HUES6 (cell line): ENCODE results near the gene NAT8L.

Source experiments
- H3K27ac ChIP-seq: 2 replicates; pipeline ENCODE4 v1.7.0; 2013; ENCODE audit warnings: low read depth, mild to moderate bottlenecking, low read length, inconsistent platforms
- H3K27me3 ChIP-seq: 2 replicates; pipeline ENCODE4 v1.6.1; 2013; ENCODE audit warnings: low read length; ENCODE audit not compliant: control insufficient read depth, insufficient read depth
- H3K36me3 ChIP-seq: 2 replicates; pipeline ENCODE4 v1.6.1; 2013; ENCODE audit warnings: low read length; ENCODE audit not compliant: control insufficient read depth, insufficient read depth
- H3K4me1 ChIP-seq: 2 replicates; pipeline ENCODE4 v1.6.1; 2013; ENCODE audit warnings: low read length; ENCODE audit not compliant: control insufficient read depth, insufficient read depth
- H3K4me3 ChIP-seq: 2 replicates; pipeline ENCODE4 v1.5.1; 2013; ENCODE audit warnings: low read depth, low read length
- H3K9ac ChIP-seq: one replicate; pipeline ENCODE4 v1.6.1; 2013; ENCODE audit warnings: mild to moderate bottlenecking, low read length
- H3K9me3 ChIP-seq: 2 replicates; pipeline ENCODE4 v1.6.1; 2013; ENCODE audit warnings: low read depth, low read length; ENCODE audit not compliant: control insufficient read depth, insufficient read depth

Gene NAT8L

DNA sequence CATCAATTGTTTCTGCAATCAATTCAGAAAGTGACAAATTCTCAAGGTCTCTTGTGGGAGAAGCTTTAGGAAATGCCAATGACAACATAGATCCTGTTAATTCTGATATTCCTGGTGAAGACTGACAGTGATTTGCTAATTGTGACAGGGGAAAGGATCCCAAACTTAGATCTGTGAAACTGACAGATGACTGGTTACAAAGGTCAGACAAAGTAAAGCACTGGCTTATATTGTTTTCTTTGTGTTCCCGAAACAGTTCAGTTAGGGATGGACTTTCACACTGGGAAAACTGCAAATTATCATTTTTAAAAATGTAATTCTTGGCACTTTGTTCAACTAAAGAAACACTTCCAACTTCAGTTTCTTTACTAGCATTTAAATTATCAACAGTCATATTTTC, 30.1 kb downstream of the NAT8L start:
- Histone ChIP-seq H3K4me3 (no peak overlapping the region), H3K27ac (no peak overlapping the region), H3K4me1 (no peaks in the 10 kb centered on the region), H3K36me3 (no peaks in the 10 kb centered on the region), H3K9me3 (no peaks in the 10 kb centered on the region), H3K27me3 (0 out of 2 replicates have a peak, but pooled peaks cover 4% of the 10 kb centered on the region), H3K9ac (no peak overlapping the region)

GRCh38 chr4:2090642-2091041, 31.5 kb downstream of the NAT8L start:
- no peaks in the 10 kb centered on the region for H3K9me3 ChIP-seq
- H3K27ac ChIP-seq, result no peak overlapping the region
- H3K36me3 ChIP-seq, result no peaks in the 10 kb centered on the region
- H3K4me3 ChIP-seq, result no peak overlapping the region
- 0 out of 2 replicates have a peak, but pooled peaks cover 4% of the 10 kb centered on the region for H3K27me3 ChIP-seq
- H3K9ac ChIP-seq, result no peak overlapping the region
- no peaks in the 10 kb centered on the region for H3K4me1 ChIP-seq

DNA sequence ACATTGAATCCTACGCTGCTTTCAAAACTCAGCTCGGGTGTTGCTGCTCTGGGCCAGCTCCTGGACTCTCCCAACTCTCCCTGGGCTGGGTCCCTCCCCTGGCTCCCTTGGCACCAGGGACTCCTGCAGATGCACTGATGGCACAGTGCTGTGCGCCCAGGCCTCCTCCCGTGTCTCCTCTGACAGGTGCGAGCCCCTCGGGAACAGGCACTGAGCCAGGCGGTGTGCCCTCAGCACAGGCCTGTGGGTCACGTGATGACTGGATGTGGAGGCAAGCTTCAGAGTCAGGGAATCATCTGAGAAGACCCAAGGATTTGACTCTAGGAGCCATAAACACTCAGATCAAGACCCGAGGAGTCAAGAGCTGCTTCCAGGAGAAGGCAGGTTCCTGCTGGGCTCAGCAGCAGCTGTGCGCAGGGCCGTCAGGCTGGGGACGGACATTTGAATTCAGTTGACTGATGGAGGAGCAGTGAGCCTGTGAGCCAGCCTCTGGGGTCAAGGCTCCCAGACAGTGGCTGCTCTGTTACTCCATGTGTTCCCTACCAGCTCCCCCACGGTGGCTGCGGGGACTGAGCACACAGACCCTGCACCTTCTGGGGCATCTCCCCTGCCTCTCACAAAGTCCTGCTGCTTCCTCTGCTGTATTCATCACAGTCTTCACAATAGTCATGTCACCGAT, 33.0 kb downstream of the NAT8L start:
- Histone ChIP-seq H3K4me1 (no peaks in the 10 kb centered on the region), H3K27me3 (0 out of 2 replicates have a peak, but pooled peaks cover 4% of the 10 kb centered on the region), H3K27ac (no peak overlapping the region), H3K9me3 (peaks cover 9% of the 10 kb centered on the region), H3K4me3 (no peak overlapping the region), H3K9ac (no peak overlapping the region), H3K36me3 (no peaks in the 10 kb centered on the region)

GRCh38 chr4:2092669-2093053, 33.5 kb downstream of the NAT8L start:
- H3K9me3 ChIP-seq, result peaks cover 9% of the 10 kb centered on the region
- H3K4me1 ChIP-seq, result no peaks in the 10 kb centered on the region
- H3K9ac ChIP-seq, result no peak overlapping the region
- no peak overlapping the region for H3K4me3 ChIP-seq
- no peaks in the 10 kb centered on the region for H3K36me3 ChIP-seq
- H3K27ac ChIP-seq, result no peak overlapping the region
- 0 out of 2 replicates have a peak, but pooled peaks cover 4% of the 10 kb centered on the region for H3K27me3 ChIP-seq

GRCh38 chr4:2093265-2093664, 34.1 kb downstream of the NAT8L start:
- H3K4me1 ChIP-seq, result no peaks in the 10 kb centered on the region
- H3K4me3 ChIP-seq, result no peak overlapping the region
- no peak overlapping the region for H3K9ac ChIP-seq
- H3K9me3 ChIP-seq, result peaks cover 9% of the 10 kb centered on the region
- H3K36me3 ChIP-seq, result no peaks in the 10 kb centered on the region
- H3K27me3 ChIP-seq, result 0 out of 2 replicates have a peak, but pooled peaks cover 4% of the 10 kb centered on the region
- no peak overlapping the region for H3K27ac ChIP-seq

GRCh38 chr4:2094545-2094944, 35.4 kb downstream of the NAT8L start:
- no peaks in the 10 kb centered on the region for H3K36me3 ChIP-seq
- H3K27ac ChIP-seq, result no peak overlapping the region
- H3K4me1 ChIP-seq, result no peaks in the 10 kb centered on the region
- H3K4me3 ChIP-seq, result no peak overlapping the region
- H3K27me3 ChIP-seq, result 0 out of 2 replicates have a peak, but pooled peaks cover 4% of the 10 kb centered on the region
- H3K9me3 ChIP-seq, result peaks cover 9% of the 10 kb centered on the region
- no peak overlapping the region for H3K9ac ChIP-seq

GRCh38 chr4:2095236-2096072, 36.3 kb downstream of the NAT8L start:
- Histone ChIP-seq H3K9me3 (peaks cover 9% of the 10 kb centered on the region), H3K4me1 (no peaks in the 10 kb centered on the region)

GRCh38 chr4:2096073-2096609, 37.0 kb downstream of the NAT8L start:
- H3K9me3 ChIP-seq, result peaks cover 9% of the 10 kb centered on the region
- no peaks in the 10 kb centered on the region for H3K4me1 ChIP-seq
- H3K4me3 ChIP-seq, result no peak overlapping the region
- H3K27me3 ChIP-seq, result 0 out of 2 replicates have a peak, but pooled peaks cover 4% of the 10 kb centered on the region
- no peak overlapping the region for H3K27ac ChIP-seq
- H3K36me3 ChIP-seq, result no peaks in the 10 kb centered on the region
- H3K9ac ChIP-seq, result no peak overlapping the region

More at GRCh38 chr4:2095236-2096072, 36.3 kb downstream of the NAT8L start:
- Histone ChIP-seq H3K4me3 (no peak overlapping the region), H3K36me3 (no peaks in the 10 kb centered on the region), H3K27ac (no peak overlapping the region), H3K27me3 (0 out of 2 replicates have a peak, but pooled peaks cover 4% of the 10 kb centered on the region), H3K9ac (no peak overlapping the region)

- Histone ChIP-seq H3K36me3 (no peaks in the 10 kb centered on the region), H3K27me3 (no peaks in the 10 kb centered on the region), H3K9me3 (peaks cover 11% of the 10 kb centered on the region), H3K4me1 (no peaks in the 10 kb centered on the region), H3K27ac (no peak overlapping the region), H3K4me3 (no peak overlapping the region), H3K9ac (no peak overlapping the region)
Measured at GRCh38 chr4:2101346-2102044, 42.4 kb downstream of the NAT8L start.

DNA sequence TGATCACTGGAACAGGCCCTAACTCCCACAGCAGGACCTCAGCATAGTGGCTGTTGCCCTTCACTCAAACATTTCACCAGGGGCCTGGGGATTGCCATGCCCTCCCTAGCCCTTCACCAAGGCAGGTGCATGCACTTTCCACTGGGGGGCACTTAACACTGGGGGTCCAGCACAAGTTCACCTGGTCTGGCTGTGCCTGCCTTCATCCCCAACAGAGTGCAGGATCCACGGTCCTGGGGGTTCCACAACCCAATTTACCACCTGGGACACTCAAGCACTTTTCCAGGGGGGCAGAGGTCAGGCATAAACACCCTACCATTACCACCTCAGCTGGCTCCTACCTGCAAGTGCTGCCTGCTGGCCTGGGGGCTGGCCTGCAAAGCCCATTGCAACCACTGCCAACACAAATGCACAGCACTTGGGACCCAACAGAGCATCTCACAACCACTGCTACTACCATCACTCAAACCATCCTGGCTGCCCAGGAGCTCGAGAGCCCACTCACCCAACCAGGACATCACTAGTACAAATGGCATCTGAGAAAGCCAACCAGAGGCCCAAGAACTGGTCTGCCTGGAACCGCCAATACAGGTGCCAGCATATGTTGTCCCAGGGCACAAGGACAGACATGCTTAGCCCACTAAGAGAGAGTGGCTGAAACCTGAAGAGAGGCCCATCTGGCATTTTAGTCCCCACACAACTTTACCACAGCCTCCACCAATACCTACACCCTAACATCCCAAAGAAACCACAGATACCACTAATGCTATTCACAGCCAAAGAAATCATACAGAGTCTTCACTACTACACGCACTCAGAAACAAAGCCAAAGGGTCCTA, 43.1 kb downstream of the NAT8L start:
- Histone ChIP-seq H3K36me3 (no peaks in the 10 kb centered on the region), H3K9ac (no peak overlapping the region), H3K27ac (no peak overlapping the region), H3K27me3 (no peaks in the 10 kb centered on the region), H3K9me3 (peaks cover 8% of the 10 kb centered on the region; the same call in 1 of the 2 replicates), H3K4me3 (no peak overlapping the region), H3K4me1 (no peaks in the 10 kb centered on the region)
